Kidney (tissue), 14 donors: ENCODE data around the gene GP2. TPM values are rescaled to one million over a fixed set of nuclear protein-coding genes. Genes with fewer than 3 reads are reported as not detected.
"Not testable (repeated sequence)": the region's sequence is repeated elsewhere in the genome, so short reads cannot be mapped to it uniquely, and the experiment has no call there.

Experiments used
- DNase-seq, 5 donors: peaks; one replicate each; pipeline ENCODE4 v3.0.0-alpha.2; 2013 to 2020
- FAIRE-seq: peaks from 2 replicates; lab custom pipeline; 2012; peaks lifted over from hg19 to GRCh38; lab: Jason Lieb, UNC
- H3K27ac ChIP-seq, 2 donors: one replicate each; pipeline ENCODE4 v1.7.0; 2013; ENCODE audit warnings: low read depth in 2 of 2, low read length in 2 of 2, inconsistent platforms in 1 of 2
- H3K27me3 ChIP-seq: one replicate; pipeline ENCODE4 v1.7.1; 2013; ENCODE audit warnings: low read length, inconsistent platforms; ENCODE audit not compliant: control insufficient read depth, insufficient read depth
- H3K36me3 ChIP-seq, 3 donors: one replicate each; pipeline versions ENCODE4 v1.7.0 to v1.7.1; 2013; ENCODE audit warnings: low read length in 3 of 3, control low read depth in 1 of 3, inconsistent platforms in 1 of 3; ENCODE audit not compliant: insufficient read depth in 3 of 3, control insufficient read depth in 2 of 3
- H3K4me1 ChIP-seq, 3 donors: one replicate each; pipeline versions ENCODE4 v1.7.0 to v1.7.1; 2013; ENCODE audit warnings: low read length in 3 of 3, inconsistent platforms in 1 of 3, low read depth in 1 of 3; ENCODE audit not compliant: control insufficient read depth in 2 of 3, insufficient read depth in 2 of 3
- H3K4me3 ChIP-seq, 3 donors: one replicate each; pipeline versions ENCODE4 v1.7.0 to v1.8.1; 2013; ENCODE audit warnings: low read length in 3 of 3, control low read depth in 1 of 3, inconsistent platforms in 1 of 3
- H3K9ac ChIP-seq, 3 donors: one replicate each; pipeline versions ENCODE4 v1.7.0 to v1.7.1; 2013; ENCODE audit warnings: low read length in 3 of 3, control low read depth in 1 of 3, inconsistent platforms in 1 of 3
- H3K9me3 ChIP-seq, 3 donors: one replicate each; pipeline versions ENCODE4 v1.7.0 to v1.7.1; 2013; ENCODE audit warnings: low read length in 3 of 3, control low read depth in 1 of 3, inconsistent platforms in 1 of 3; ENCODE audit not compliant: control insufficient read depth in 2 of 3, insufficient read depth in 1 of 3
- CTCF ChIP-seq: IDR thresholded peaks from 3 replicates; pipeline ENCODE4 v1.5.1; 2012; ENCODE audit warnings: mild to moderate bottlenecking, moderate library complexity, borderline replicate concordance; ENCODE audit not compliant: insufficient read depth; ENCODE audit errors: extremely low read depth
- intact Hi-C: fragments of 100-400 bp; cut with DNase I; formaldehyde crosslinking; loops from one replicate; pipeline ENCODE4 v1.11.1; 2022
- polyA plus RNA-seq: library from polyadenylated mRNA; stranded (reverse); fragments of 350-450 nt; fragmentation: Illumina TruSeq; extraction: RNeasy Lipid Tissue Mini Kit (QIAGEN cat#74804); gene quantifications from one replicate; pipeline ENCODE4 v1.2.3, GENCODE V29; 2014; ENCODE audit warnings: low read depth, low replicate concordance; ENCODE audit not compliant: insufficient read depth
- total RNA-seq: library from RNA; stranded (reverse); fragmentation: NEBNext Ultra II Directional; extraction: Animal tissue kit (Norgen Biotek cat#: 25700); gene quantifications from one replicate; pipeline ENCODE4 v1.2.1, GENCODE V29; 2021
- donor health status: control.
- donor health status: control.
- donor health status: control.
- donor health status: control.
- donor health status: control.
- donor health status: DM: yes; HTN: yes; CAD: no.
- donor health status: Normal renal cell carcinoma (clear cell type).

Gene GP2
- total and polyA plus RNA-seq, 2 donors from 2014 or later, result 0.94 to 9.3 TPM

- Histone ChIP-seq H3K27ac (no peak overlapping the region), H3K4me3 (no peak overlapping the region), H3K9me3 (no peaks in the 10 kb centered on the region), H3K4me1 (no peaks in the 10 kb centered on the region), H3K9ac (no peak overlapping the region), H3K27me3 (no peaks in the 10 kb centered on the region), H3K36me3 (no peaks in the 10 kb centered on the region)
- DNase-seq (no peak), FAIRE-seq (no peak)
- TF ChIP-seq CTCF, result no peak
- intact Hi-C loops, result no loop called here
Measured at GRCh38 chr16:20314575-20314974, 12.7 kb downstream of the GP2 start.

- no peak for TF ChIP-seq CTCF
- FAIRE-seq (no peak), DNase-seq (no peak)
- Histone ChIP-seq H3K9me3 (no peaks in the 10 kb centered on the region), H3K27ac (no peak overlapping the region), H3K4me3 (no peak overlapping the region), H3K4me1 (no peaks in the 10 kb centered on the region), H3K9ac (no peak overlapping the region), H3K27me3 (no peaks in the 10 kb centered on the region), H3K36me3 (no peaks in the 10 kb centered on the region)
- intact Hi-C loops, result no loop called here
Measured at GRCh38 chr16:20313741-20314140, 13.6 kb downstream of the GP2 start.

- DNase-seq, intact Hi-C loops: not testable (repeated sequence)
Measured at GRCh38 chr16:20312536-20313095, 14.7 kb downstream of the GP2 start.

GRCh38 chr16:20311548-20311947 lies 15.8 kb downstream of the GP2 start:
- H3K27me3 ChIP-seq, result no peaks in the 10 kb centered on the region
- no peaks in the 10 kb centered on the region for H3K4me1 ChIP-seq
- H3K27ac ChIP-seq, result no peak overlapping the region
- no peaks in the 10 kb centered on the region for H3K36me3 ChIP-seq
- DNase-seq (no peak), FAIRE-seq (no peak)
- no peak overlapping the region for H3K4me3 ChIP-seq
- intact Hi-C loops, result no loop called here
- TF ChIP-seq CTCF, result no peak
- H3K9ac ChIP-seq, result no peak overlapping the region
- no peaks in the 10 kb centered on the region for H3K9me3 ChIP-seq

More at GRCh38 chr16:20312536-20313095, 14.7 kb downstream of the GP2 start:
- not testable (repeated sequence) for H3K27ac ChIP-seq, H3K4me3 ChIP-seq, H3K4me1 ChIP-seq, FAIRE-seq, H3K27me3 ChIP-seq, H3K9ac ChIP-seq, H3K36me3 ChIP-seq, H3K9me3 ChIP-seq
